PC-3 (cell line): ENCODE results near the gene P2RX5.

ENCODE experiments used
- EZH2 ChIP-seq: fragments of 300-600 bp; sonication (generic); IDR thresholded peaks from one replicate; pipeline ENCODE4 v1.6.1; 2017; ENCODE audit warnings: antibody characterized with exemption, mild to moderate bottlenecking, low read length; ENCODE audit not compliant: unreplicated experiment
- EZH2phosphoT487 ChIP-seq: fragments of 300-600 bp; sonication (generic); IDR thresholded peaks from 2 replicates; pipeline ENCODE4 v1.6.1; 2018; ENCODE audit warnings: mild to moderate bottlenecking, antibody characterized with exemption, low read length, borderline replicate concordance
- TF ChIP-seq, protein P1 (sequence below): fragments of 300-600 bp; sonication (generic); conservative IDR thresholded peaks from 2 replicates; pipeline ENCODE4 v1.5.1; 2017; ENCODE audit warnings: antibody characterized with exemption, low read depth, mild to moderate bottlenecking, low read length

DNA sequence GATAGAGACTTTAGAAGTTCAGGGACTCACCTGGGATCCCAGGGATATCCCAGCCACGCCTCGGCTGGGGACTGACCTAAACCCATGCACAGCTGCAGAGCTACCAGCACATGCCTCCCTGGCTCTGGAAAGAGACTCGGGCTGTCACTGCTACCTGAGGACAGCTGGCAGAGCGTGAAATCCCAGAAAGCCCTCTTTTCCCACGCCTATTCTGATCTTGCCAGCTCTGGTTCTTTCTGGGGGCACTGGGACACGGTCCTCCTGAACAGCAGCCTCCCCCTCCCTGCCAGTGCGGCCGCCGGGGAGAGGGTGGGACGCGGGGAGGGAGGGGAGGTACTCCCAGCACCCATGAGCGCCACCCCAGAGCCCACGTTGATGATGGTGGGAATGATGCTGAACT lies 10.8 kb downstream of the P2RX5 start:
- TF ChIP-seq, protein P1, sequence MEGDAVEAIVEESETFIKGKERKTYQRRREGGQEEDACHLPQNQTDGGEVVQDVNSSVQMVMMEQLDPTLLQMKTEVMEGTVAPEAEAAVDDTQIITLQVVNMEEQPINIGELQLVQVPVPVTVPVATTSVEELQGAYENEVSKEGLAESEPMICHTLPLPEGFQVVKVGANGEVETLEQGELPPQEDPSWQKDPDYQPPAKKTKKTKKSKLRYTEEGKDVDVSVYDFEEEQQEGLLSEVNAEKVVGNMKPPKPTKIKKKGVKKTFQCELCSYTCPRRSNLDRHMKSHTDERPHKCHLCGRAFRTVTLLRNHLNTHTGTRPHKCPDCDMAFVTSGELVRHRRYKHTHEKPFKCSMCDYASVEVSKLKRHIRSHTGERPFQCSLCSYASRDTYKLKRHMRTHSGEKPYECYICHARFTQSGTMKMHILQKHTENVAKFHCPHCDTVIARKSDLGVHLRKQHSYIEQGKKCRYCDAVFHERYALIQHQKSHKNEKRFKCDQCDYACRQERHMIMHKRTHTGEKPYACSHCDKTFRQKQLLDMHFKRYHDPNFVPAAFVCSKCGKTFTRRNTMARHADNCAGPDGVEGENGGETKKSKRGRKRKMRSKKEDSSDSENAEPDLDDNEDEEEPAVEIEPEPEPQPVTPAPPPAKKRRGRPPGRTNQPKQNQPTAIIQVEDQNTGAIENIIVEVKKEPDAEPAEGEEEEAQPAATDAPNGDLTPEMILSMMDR, result no peak
- TF ChIP-seq EZH2, result no peak
- TF ChIP-seq EZH2phosphoT487, result no peak
